Gastrocnemius medialis (tissue), 4 donors: Measurements from ENCODE around the gene MAGOH.

ENCODE experiments used
- POLR2A ChIP-seq, 2 donors: fragments of 450-650 bp; IDR thresholded peaks; one replicate each; pipeline ENCODE4 v1.6.1; 2017; ENCODE audit warnings: antibody characterized with exemption in 2 of 2, mild to moderate bottlenecking in 2 of 2, moderate library complexity in 2 of 2
- TF ChIP-seq, protein P1 (sequence below), 5 experiments: fragments of 450-650 bp in 3 of 5; fragments of 200-600 bp in 2 of 5; sonication (generic) in 2 of 5; IDR thresholded peaks in 4 of 5; conservative IDR thresholded peaks in 1 of 5; 1 replicate in 4 of 5; 2 replicates in 1 of 5; pipeline ENCODE4 v1.5.1; 2016 to 2019; ENCODE audit warnings: antibody characterized with exemption in 5 of 5, mild to moderate bottlenecking in 3 of 5, moderate library complexity in 3 of 5

DNA sequence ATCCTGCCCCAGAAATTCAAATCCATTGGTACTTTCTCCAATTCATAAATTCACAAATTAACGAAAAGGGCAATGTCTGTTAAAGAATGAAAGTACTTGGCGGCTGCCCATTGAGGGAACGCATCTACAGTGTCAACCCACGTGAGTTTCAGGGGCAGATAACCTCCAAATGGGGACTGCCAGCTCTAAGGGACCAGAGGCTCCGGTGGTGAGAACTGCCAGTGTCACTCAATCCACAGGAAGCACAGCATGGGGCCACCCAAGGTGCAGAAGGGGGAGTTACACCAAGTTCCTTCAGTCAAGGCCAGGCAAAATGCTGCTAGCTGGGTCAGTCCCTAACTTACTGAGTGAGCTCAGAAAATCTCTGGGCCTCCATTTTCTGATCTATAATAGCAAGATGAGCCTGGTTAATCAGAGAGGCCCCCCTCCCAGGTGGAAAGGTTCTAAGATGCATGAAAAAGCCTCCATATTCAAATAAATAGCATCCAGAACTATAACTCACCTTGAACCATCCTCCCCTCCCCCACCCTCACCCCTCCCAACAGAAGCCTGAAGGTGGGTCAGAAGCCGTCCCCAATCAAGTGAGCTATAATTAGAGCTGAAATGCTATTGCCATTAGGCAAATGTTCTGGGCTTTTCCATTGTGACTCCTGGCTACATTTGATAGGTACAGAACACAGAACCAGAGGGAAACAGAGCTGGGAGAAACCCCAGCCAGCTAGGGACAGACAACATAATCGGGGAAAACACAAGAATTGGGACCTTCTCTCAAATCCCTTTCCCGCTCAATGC lies 47.8 kb upstream of the MAGOH start:
- no peak for TF ChIP-seq POLR2A (IDR thresholded peaks at IDR 0.05)
- TF ChIP-seq, protein P1, sequence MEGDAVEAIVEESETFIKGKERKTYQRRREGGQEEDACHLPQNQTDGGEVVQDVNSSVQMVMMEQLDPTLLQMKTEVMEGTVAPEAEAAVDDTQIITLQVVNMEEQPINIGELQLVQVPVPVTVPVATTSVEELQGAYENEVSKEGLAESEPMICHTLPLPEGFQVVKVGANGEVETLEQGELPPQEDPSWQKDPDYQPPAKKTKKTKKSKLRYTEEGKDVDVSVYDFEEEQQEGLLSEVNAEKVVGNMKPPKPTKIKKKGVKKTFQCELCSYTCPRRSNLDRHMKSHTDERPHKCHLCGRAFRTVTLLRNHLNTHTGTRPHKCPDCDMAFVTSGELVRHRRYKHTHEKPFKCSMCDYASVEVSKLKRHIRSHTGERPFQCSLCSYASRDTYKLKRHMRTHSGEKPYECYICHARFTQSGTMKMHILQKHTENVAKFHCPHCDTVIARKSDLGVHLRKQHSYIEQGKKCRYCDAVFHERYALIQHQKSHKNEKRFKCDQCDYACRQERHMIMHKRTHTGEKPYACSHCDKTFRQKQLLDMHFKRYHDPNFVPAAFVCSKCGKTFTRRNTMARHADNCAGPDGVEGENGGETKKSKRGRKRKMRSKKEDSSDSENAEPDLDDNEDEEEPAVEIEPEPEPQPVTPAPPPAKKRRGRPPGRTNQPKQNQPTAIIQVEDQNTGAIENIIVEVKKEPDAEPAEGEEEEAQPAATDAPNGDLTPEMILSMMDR (IDR thresholded peaks at IDR 0.05 in 4 of 5, conservative IDR thresholded peaks at IDR 0.05 in 1 of 5), result no peak
